Esophagus (tissue), 2 donors: ENCODE measurements around the gene DNAJC1. TPM values are rescaled to one million over a fixed set of nuclear protein-coding genes. Genes with fewer than 3 reads are reported as not detected.
"Not testable (repeated sequence)": the region's sequence is repeated elsewhere in the genome, so short reads cannot be mapped to it uniquely, and the experiment has no call there.

Experiments used
- H3K27ac ChIP-seq, 2 donors: one replicate each; pipeline ENCODE4 v1.5.1; 2013; ENCODE audit warnings: low read depth in 2 of 2, mild to moderate bottlenecking in 2 of 2, inconsistent platforms in 1 of 2, low read length in 1 of 2, moderate library complexity in 1 of 2
- H3K27me3 ChIP-seq, 2 donors: one replicate each; pipeline ENCODE4 v1.6.1; 2013; ENCODE audit warnings: low read length in 2 of 2, control low read depth in 1 of 2, mild to moderate bottlenecking in 1 of 2; ENCODE audit not compliant: insufficient read depth in 2 of 2, control insufficient read depth in 1 of 2
- H3K36me3 ChIP-seq, 2 donors: one replicate each; pipeline ENCODE4 v1.6.1; 2013; ENCODE audit warnings: low read length in 1 of 2; ENCODE audit not compliant: control insufficient read depth in 2 of 2, insufficient read depth in 2 of 2
- H3K4me1 ChIP-seq, 2 donors: one replicate each; pipeline ENCODE4 v1.6.1; 2013; ENCODE audit warnings: low read length in 1 of 2; ENCODE audit not compliant: control insufficient read depth in 2 of 2, insufficient read depth in 2 of 2
- H3K4me3 ChIP-seq, 2 donors: one replicate each; pipeline ENCODE4 v1.5.1; 2013; ENCODE audit warnings: low read length in 2 of 2, mild to moderate bottlenecking in 2 of 2, low read depth in 1 of 2, moderate library complexity in 1 of 2
- H3K9me3 ChIP-seq, 2 donors: one replicate each; pipeline ENCODE4 v1.6.1; 2013; ENCODE audit warnings: mild to moderate bottlenecking in 2 of 2, low read depth in 1 of 2, low read length in 1 of 2, moderate library complexity in 1 of 2; ENCODE audit not compliant: control insufficient read depth in 2 of 2, insufficient read depth in 1 of 2
- WGBS, 2 donors: extraction: QIAGEN DNeasy Blood & Tissue Kit; methylation state at CpG; one replicate each; pipeline ENCODE4 v1.1.7; 2013; 5-methylcytosine and 5-hydroxymethylcytosine counted together
- polyA plus RNA-seq, 2 donors: library from polyadenylated mRNA; stranded (reverse); fragments of 200-250 nt; gene quantifications; one replicate each; pipeline ENCODE4 v1.2.3, GENCODE V29; 2013
- donor health status: healthy with polysubstance abuse.
- donor health status: Bipolar disorder and iron deficiency.

Gene DNAJC1
- polyA plus RNA-seq, 2 donors: 11.6 to 20.1 TPM

DNA sequence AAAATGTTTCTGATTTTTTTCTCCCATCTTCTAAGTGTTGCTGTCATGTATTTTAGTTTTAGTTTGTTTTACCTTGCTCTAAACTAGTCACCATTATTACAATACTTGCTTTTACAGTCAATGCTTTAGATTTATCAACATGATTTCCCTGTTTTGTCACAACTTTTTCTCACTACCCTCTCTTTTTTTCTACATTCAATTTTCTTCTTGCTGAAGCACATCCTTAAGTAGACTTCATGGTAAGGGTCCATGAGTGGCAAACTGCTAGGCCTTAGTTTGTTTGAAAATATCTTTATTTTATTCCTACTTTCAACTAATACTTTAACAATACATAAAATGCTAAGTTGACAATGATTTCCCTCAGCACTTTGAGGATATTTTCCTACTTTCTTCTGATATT lies 173.5 kb downstream of the DNAJC1 start:
- Histone ChIP-seq H3K9me3 (peaks cover 5 to 9% of the 10 kb centered on the region in 2 donors), H3K27ac (no peak overlapping the region), H3K27me3 (no peaks in the 10 kb centered on the region), H3K4me1 (no peaks in the 10 kb centered on the region), H3K36me3 (no peaks in the 10 kb centered on the region), H3K4me3 (no peak overlapping the region)

DNA sequence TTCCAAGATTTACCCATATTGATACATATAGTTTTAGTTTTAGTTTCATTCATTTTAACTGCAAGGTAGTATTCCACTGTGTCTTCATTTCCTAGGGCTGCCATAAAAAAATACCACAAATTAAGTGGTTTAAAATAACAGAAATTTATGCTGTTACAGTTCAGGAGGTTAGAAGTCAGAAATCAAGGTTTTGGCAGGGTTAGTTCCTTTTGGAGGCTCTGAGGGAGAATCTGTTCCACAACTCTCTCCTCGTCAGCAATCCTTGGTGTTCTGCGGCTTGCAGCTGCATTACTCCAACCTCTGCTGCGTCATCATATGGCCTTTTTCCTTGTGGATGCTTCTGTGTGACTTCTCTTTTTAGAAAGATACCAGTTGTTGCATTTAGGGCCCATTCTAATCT lies 176.2 kb downstream of the DNAJC1 start:
- 96 to 97% methylated on average over 3 of the region's 3 CpGs for WGBS, 2 donors
- Histone ChIP-seq H3K36me3 (no peaks in the 10 kb centered on the region), H3K9me3 (peaks cover 2% of the 10 kb centered on the region in 2 donors), H3K27ac (no peak overlapping the region), H3K4me3 (no peak overlapping the region), H3K27me3 (no peaks in the 10 kb centered on the region), H3K4me1 (no peaks in the 10 kb centered on the region)

DNA sequence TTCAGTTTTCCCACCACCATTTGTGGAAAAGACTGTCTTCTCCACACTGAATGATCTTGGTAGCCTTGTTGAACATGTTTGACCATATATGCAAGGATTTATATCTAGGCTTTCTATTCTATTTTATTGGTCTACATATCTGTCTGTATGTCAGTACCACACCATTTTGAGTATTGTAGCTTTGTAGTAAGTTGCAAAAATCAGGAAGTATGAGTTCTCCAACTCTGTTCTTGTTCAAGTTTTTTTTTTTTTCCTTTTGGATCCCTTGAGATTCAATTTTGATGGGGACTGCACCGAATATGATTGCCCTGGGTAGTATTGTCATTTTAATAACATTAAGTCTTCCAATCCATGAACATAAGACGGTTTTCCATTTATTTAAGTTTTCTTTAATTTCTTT lies 176.8 kb downstream of the DNAJC1 start:
- Histone ChIP-seq H3K27ac (no peak overlapping the region), H3K36me3 (no peaks in the 10 kb centered on the region), H3K4me3 (no peak overlapping the region), H3K27me3 (no peaks in the 10 kb centered on the region), H3K4me1 (no peaks in the 10 kb centered on the region), H3K9me3 (peaks cover 2% of the 10 kb centered on the region in 2 donors)
- WGBS, 2 donors: 97% methylated on average over 2 of the region's 2 CpGs

DNA sequence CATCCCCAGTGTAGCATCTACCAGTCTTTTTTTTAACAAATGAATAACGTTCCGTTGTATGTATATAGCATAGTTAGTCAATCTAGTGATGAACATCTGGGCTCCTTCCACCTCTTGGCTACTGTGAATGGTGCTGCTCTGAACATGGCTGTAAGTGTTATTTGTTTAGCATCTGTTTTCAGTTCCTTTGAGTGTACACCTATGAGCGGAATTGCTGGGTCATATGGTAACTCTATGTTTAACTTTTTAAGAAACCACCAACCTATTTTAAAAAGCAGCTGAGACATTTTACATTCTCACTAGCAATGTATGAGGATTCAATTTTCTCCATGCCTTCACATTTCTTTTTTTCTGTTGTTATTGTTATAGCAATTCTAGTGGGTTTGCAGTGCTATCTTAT lies 178.2 kb downstream of the DNAJC1 start:
- WGBS, 2 donors: 97 to 99% methylated on average over 3 of the region's 3 CpGs
- no peak overlapping the region for H3K4me3 ChIP-seq

DNA sequence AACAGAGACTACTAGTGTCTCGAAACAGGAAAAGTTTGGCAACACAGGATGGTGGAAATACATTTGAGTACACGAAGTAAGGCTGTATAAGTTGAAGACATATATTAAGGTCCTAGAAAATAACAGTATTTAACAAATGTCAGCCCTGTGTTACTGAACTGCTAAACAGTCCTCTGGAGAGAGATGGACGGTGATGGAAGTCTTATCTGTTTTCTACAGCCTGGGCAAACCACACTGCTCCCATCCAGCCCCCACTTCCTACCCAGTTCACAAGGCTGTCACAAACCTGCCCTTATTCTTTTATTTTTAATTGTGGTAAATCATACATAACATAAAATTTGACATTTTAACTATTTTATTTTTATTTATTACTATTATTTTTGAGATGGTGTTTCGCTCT lies 179.1 kb downstream of the DNAJC1 start:
- Histone ChIP-seq H3K27ac (no peak overlapping the region), H3K9me3 (peaks cover 2% of the 10 kb centered on the region in 2 donors), H3K4me3 (no peak overlapping the region), H3K36me3 (no peaks in the 10 kb centered on the region), H3K27me3 (no peaks in the 10 kb centered on the region), H3K4me1 (no peaks in the 10 kb centered on the region)
- 94 to 95% methylated on average over 4 of the region's 4 CpGs for WGBS, 2 donors

More for the DNA sequence above, 178.2 kb downstream of the DNAJC1 start:
- Histone ChIP-seq H3K27me3 (no peaks in the 10 kb centered on the region), H3K36me3 (no peaks in the 10 kb centered on the region), H3K9me3 (peaks cover 2% of the 10 kb centered on the region in 2 donors), H3K27ac (no peak overlapping the region), H3K4me1 (no peaks in the 10 kb centered on the region)

DNA sequence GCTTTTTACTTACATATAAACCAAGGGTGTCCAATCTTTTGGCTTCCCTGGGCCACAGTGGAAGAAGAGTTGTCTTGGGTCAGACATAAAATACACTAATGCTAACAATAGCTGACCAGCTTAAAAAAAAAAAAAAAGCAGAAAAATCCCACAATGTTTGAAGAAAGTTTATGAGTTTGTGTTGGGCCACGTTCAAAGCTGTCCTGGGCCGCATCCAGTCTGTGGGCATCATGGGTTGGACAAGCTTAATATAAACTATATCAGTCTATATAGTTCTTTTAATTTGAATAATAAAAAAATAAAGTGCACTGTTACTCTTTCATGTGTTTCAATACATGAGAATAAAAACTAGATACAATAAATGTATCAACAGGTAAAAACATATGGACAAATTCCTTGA lies 179.9 kb downstream of the DNAJC1 start:
- H3K4me3 ChIP-seq: no peak overlapping the region
- H3K36me3 ChIP-seq: no peaks in the 10 kb centered on the region
- no peak overlapping the region for H3K27ac ChIP-seq
- 78 to 84% methylated on average over 2 of the region's 2 CpGs for WGBS, 2 donors
- H3K27me3 ChIP-seq: no peaks in the 10 kb centered on the region
- H3K4me1 ChIP-seq: no peaks in the 10 kb centered on the region
- peaks cover 2% of the 10 kb centered on the region in 2 donors for H3K9me3 ChIP-seq

DNA sequence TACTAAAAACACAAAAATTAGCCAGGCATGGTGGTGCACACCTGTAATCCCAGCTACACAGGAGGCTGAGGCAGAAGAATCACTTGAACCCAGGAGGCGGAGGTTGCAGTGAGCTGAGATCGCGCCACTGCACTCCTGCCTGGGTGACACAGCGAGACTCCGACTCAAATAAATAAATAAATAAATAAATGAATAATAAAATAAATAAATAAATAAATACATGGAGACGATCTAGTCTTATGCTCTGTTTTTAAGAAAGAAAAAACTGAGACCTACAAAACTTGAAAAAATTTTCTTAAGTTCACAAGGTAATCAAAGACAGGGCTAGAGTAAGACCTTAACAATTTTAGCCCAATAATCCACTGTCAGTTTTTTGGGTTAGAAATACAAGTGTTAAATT lies 181.3 kb downstream of the DNAJC1 start:
- WGBS, 2 donors: 98 to 100% methylated on average over 6 of the region's 6 CpGs
- not testable (repeated sequence) for H3K4me3 ChIP-seq, H3K27me3 ChIP-seq, H3K27ac ChIP-seq, H3K4me1 ChIP-seq, H3K9me3 ChIP-seq, H3K36me3 ChIP-seq

DNA sequence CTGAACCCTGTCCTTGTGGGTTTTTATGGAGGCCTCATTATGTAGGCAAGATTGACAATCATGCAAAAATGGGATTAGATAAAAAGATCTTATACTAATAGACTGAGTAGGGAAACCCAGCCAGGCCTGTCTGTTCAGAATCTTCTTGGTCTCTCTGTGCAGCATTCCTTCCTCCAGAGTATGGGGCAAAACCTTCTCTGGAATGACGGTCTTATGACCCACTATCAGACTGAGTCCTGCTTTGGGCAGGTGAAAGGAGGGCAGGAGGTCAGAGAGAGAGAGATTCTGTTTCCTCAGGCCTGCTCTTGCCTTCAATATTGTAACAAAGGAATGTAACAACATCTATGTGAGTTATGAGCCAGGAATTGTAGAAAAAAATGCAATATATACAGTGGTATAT lies 182.6 kb downstream of the DNAJC1 start:
- H3K27me3 ChIP-seq: no peaks in the 10 kb centered on the region
- H3K9me3 ChIP-seq: no peaks in the 10 kb centered on the region
- 82 to 96% methylated on average over 1 of the region's 1 CpG for WGBS, 2 donors
- no peaks in the 10 kb centered on the region for H3K4me1 ChIP-seq
- no peak overlapping the region for H3K27ac ChIP-seq
- H3K4me3 ChIP-seq: no peak overlapping the region
- H3K36me3 ChIP-seq: no peaks in the 10 kb centered on the region

DNA sequence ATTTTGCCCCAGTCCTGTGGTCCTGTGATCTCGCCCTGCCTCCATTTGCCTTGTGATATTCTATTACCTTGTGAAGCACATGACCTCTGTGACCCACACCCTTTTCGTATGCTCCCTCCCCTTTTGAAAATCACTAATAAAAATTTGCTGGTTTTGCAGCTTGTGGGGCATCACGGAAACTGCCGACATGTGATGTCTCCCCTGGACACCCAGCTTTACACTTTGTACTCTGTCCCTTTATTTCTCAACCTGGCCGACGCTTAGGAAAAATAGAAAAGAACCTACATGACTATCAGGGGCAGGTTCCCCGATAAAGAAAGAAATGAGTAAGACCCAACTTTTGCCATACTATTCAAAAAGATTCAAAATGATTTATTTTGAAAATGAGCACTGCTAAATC lies 185.1 kb downstream of the DNAJC1 start:
- H3K27me3 ChIP-seq, H3K4me3 ChIP-seq, H3K36me3 ChIP-seq, H3K27ac ChIP-seq, H3K4me1 ChIP-seq, H3K9me3 ChIP-seq: not testable (repeated sequence)
- 94 to 98% methylated on average over 7 of the region's 7 CpGs for WGBS, 2 donors

DNA sequence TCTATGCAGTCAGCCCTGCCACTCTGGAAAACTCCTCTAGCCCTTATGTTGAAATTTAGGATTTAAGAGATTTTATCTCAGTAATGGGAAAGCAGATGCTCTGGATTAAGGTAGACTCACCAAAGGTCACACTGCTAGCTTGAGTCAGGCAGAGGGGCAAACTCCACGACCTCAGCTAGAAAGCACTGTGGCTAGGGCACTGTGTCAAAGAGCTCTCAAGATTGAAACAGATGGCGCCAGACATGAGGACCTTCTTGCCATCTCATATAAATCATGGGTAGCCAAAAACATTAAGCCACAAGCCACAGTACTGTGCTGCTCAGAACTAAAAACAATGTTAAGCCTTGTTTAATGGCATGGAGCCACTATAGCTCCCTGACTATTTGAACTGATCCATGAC lies 188.7 kb downstream of the DNAJC1 start:
- Histone ChIP-seq H3K27ac (no peak overlapping the region), H3K27me3 (no peaks in the 10 kb centered on the region), H3K4me1 (no peaks in the 10 kb centered on the region), H3K36me3 (no peaks in the 10 kb centered on the region), H3K9me3 (no peaks in the 10 kb centered on the region), H3K4me3 (no peak overlapping the region)
- 88 to 96% methylated on average over 2 of the region's 2 CpGs for WGBS, 2 donors
